ENCODE measurements around the gene KLHL7.

DNA sequence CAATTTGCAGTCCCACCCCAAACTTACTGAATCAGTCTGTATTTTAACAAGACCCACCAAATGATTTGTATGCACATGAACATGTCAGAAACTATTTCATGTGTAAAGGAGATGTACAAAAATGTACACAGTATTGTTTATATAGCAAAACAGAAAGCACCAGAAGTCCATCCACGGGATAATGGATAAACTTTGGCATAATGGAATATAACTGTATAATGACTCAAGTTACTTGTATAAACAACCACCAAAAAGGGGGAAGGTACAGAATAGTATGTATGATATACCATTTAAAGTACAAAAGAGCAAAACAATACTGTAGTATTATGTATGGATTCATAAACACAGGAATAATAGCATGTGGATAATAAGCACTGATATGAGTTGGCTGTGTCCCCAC lies 98.7 kb downstream of the KLHL7 start:
- TF ChIP-seq POLR2A (IDR thresholded peaks at IDR 0.05; ENCODE audit: low read length) (no peak), NR3C1 (IDR thresholded peaks at IDR 0.05) (no peak), CBX2 (IDR thresholded peaks at IDR 0.05; ENCODE audit: borderline replicate concordance, low read depth) (no peak), EP300 (IDR thresholded peaks at IDR 0.05) (no peak), JUN (IDR thresholded peaks at IDR 0.05) (no peak), RFX5 (IDR thresholded peaks at IDR 0.05) (no peak), SREBF2 (IDR thresholded peaks at IDR 0.05) (no peak), JUNB (IDR thresholded peaks at IDR 0.05) (no peak)
- TF ChIP-seq, protein P1, sequence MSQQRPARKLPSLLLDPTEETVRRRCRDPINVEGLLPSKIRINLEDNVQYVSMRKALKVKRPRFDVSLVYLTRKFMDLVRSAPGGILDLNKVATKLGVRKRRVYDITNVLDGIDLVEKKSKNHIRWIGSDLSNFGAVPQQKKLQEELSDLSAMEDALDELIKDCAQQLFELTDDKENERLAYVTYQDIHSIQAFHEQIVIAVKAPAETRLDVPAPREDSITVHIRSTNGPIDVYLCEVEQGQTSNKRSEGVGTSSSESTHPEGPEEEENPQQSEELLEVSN (IDR thresholded peaks at IDR 0.05; ENCODE audit: borderline replicate concordance, low read depth) = no peak
- TF ChIP-seq, protein P2, sequence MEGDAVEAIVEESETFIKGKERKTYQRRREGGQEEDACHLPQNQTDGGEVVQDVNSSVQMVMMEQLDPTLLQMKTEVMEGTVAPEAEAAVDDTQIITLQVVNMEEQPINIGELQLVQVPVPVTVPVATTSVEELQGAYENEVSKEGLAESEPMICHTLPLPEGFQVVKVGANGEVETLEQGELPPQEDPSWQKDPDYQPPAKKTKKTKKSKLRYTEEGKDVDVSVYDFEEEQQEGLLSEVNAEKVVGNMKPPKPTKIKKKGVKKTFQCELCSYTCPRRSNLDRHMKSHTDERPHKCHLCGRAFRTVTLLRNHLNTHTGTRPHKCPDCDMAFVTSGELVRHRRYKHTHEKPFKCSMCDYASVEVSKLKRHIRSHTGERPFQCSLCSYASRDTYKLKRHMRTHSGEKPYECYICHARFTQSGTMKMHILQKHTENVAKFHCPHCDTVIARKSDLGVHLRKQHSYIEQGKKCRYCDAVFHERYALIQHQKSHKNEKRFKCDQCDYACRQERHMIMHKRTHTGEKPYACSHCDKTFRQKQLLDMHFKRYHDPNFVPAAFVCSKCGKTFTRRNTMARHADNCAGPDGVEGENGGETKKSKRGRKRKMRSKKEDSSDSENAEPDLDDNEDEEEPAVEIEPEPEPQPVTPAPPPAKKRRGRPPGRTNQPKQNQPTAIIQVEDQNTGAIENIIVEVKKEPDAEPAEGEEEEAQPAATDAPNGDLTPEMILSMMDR (IDR thresholded peaks at IDR 0.05) = no peak
